Measurements from ENCODE around the gene PPP4R3B.
A peak's percentile ranks its signal among the peaks of the same experiment; 100 is the strongest.

Gene PPP4R3B

DNA sequence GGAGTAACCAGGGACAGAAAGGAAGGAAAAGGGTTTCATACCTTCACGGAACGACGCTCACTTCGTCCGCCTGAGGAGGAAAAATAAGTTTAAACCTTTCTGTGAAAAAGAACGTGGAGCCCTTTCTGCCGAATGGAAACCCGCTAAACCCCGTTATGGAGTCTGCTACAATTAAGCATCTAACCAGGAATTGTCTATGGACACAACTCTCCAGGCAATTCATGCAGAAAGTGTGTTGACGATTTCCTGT lies 528 bp upstream of the PPP4R3B start:
- POLR2A ChIA-PET, result interaction anchor here (1.0 to 3.0 kb wide), 6 partner anchors 9 to 568 kb away, joined by 3 to 28 read pairs (median 4); partner anchors contain the start of genes CFAP36, CLHC1, RPS27A and RTN4

DNA sequence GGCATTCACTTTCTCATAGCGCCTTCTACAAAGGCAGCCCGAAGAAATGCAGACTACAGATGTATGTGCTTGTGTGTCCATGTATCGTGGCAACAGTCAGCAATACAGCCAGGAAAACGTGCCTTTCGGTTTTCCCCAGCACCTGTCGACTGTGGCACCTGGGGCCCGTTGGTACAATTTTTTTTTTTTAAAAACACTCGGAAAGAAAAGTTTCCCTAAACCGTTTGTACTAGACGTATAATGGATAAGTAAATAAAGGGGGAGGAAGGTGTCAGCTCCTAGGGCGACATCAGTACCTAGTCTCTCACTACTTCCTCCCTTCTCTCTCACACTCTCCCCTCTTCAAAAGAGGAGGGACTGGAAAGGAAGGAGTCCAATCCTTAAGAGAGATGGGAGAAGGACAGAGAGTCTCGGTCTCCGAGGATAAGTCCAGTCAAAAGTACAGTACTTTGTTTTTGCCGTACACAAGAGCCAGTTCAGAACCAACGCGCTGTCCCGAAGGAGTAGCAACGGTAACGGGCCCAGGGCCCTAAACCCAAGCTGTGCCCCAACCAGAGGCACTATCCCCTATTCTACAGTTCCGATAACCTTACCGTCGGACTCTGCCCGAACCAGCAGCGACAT lies 759 bp downstream of the PPP4R3B start:
- Histone ChIP-seq H3K36me3 (ENCODE audit: control insufficient read depth in 2 of 2, insufficient read depth in 1 of 2, low read length in 2 of 2) (peaks cover 26 to 27% of the 10 kb centered on the region in 2 experiments), H3K9me3 (ENCODE audit: control insufficient read depth, insufficient read depth, low read depth, low read length) (no peaks in the 10 kb centered on the region), H3K4me3 (ENCODE audit: low read depth, low read length) (peak overlapping the region; percentile 90), H3K27ac (ENCODE audit: extremely low read depth, low read depth, low read length) (peak overlapping the region; percentile 96), H3K4me1 (ENCODE audit: control insufficient read depth, insufficient read depth, low read length) (peaks cover 2% of the 10 kb centered on the region; the same call in 1 of the 2 replicates)
- POLR2A ChIA-PET, result interaction anchor here (3.0 kb wide), 1 partner anchor 97 kb away, joined by 28 read pairs; the partner anchor contains the start of gene CFAP36
- TF ChIP-seq ZNF23 (tag by site-specific recombination; IDR thresholded peaks at IDR 0.05; ENCODE audit: borderline replicate concordance) (no peak), TRIM28 (IDR thresholded peaks at IDR 0.05; ENCODE audit: borderline replicate concordance, low read length) (0 out of 2 replicates have a peak, but pooled peaks have one; percentile 6), ZBTB48 (tag by site-specific recombination; IDR thresholded peaks at IDR 0.05) (no peak; the same call in 1 of the 2 replicates), PRDM1 (tag by site-specific recombination; IDR thresholded peaks at IDR 0.05) (peak; percentile 61; the same call in 1 of the 2 replicates), ZNF660 (tag by site-specific recombination; IDR thresholded peaks at IDR 0.05) (0 out of 2 replicates have a peak, but pooled peaks have one; percentile 16), KLF1 (tag by site-specific recombination; IDR thresholded peaks at IDR 0.05) (no peak)
- CTCF ChIA-PET, result no interaction called here

More for the DNA sequence above, 528 bp upstream of the PPP4R3B start:
- Histone ChIP-seq H3K4me1 (ENCODE audit: control insufficient read depth, insufficient read depth, low read length) (peaks cover 2% of the 10 kb centered on the region; the same call in 1 of the 2 replicates), H3K9me3 (ENCODE audit: control insufficient read depth, insufficient read depth, low read depth, low read length) (no peaks in the 10 kb centered on the region), H3K36me3 (ENCODE audit: control insufficient read depth in 2 of 2, insufficient read depth in 1 of 2, low read length in 2 of 2) (peaks cover 14 to 17% of the 10 kb centered on the region in 2 experiments), H3K27ac (ENCODE audit: extremely low read depth, low read depth, low read length) (peak overlapping the region; percentile 47), H3K4me3 (ENCODE audit: low read depth, low read length) (peak overlapping the region; percentile 86)
- CTCF ChIA-PET, result interaction anchor here (0.7 kb wide), 1 partner anchor 417 kb away, joined by 3 read pairs; no protein-coding TSS in a partner anchor
- TF ChIP-seq ZNF658 (tag by site-specific recombination; IDR thresholded peaks at IDR 0.05) (no peak), ZNF785 (tag by site-specific recombination; IDR thresholded peaks at IDR 0.05) (no peak), ZBTB20 (tag by site-specific recombination; IDR thresholded peaks at IDR 0.05) (no peak), ZNF530 (tag by site-specific recombination; IDR thresholded peaks at IDR 0.05; ENCODE audit: low read depth) (no peak)
- TF ChIP-seq, protein P1, sequence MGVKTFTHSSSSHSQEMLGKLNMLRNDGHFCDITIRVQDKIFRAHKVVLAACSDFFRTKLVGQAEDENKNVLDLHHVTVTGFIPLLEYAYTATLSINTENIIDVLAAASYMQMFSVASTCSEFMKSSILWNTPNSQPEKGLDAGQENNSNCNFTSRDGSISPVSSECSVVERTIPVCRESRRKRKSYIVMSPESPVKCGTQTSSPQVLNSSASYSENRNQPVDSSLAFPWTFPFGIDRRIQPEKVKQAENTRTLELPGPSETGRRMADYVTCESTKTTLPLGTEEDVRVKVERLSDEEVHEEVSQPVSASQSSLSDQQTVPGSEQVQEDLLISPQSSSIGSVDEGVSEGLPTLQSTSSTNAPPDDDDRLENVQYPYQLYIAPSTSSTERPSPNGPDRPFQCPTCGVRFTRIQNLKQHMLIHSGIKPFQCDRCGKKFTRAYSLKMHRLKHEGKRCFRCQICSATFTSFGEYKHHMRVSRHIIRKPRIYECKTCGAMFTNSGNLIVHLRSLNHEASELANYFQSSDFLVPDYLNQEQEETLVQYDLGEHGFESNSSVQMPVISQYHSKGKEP (tag by site-specific recombination; IDR thresholded peaks at IDR 0.05), result no peak

DNA sequence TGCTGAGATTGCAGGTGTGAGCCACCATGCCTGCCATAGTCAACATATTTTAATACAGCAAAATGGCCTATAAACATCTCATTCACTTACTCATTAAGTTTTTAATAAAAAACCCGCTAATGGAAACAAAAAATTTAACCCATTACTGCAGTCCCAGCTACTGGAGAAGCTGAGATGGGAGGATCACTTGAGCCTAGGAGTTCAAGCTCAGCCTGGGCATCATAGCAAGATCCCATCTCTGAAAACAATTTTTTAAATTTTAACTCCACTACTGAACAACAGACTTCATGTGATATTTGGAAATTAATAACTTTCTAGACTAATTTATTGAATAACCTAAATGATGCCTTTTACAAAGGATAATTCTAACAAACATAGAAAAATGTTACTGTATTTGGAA lies 5.4 kb downstream of the PPP4R3B start:
- ChIA-PET POLR2A (no interaction called here), CTCF (interaction anchor here (0.6 kb wide), 1 partner anchor 8 kb away, joined by 3 read pairs; no protein-coding TSS in a partner anchor)
- Histone ChIP-seq H3K4me1 (ENCODE audit: control insufficient read depth, insufficient read depth, low read length) (peaks cover 2% of the 10 kb centered on the region; the same call in 1 of the 2 replicates), H3K36me3 (ENCODE audit: control insufficient read depth in 2 of 2, insufficient read depth in 1 of 2, low read length in 2 of 2) (peaks cover 28 to 32% of the 10 kb centered on the region in 2 experiments), H3K4me3 (ENCODE audit: low read depth, low read length) (no peak overlapping the region), H3K27ac (ENCODE audit: extremely low read depth, low read depth, low read length) (no peak overlapping the region), H3K9me3 (ENCODE audit: control insufficient read depth, insufficient read depth, low read depth, low read length) (no peaks in the 10 kb centered on the region)
- TF ChIP-seq SCRT1 (tag by site-specific recombination; IDR thresholded peaks at IDR 0.05; ENCODE audit: borderline replicate concordance), result no peak
- TF ChIP-seq, protein P2, sequence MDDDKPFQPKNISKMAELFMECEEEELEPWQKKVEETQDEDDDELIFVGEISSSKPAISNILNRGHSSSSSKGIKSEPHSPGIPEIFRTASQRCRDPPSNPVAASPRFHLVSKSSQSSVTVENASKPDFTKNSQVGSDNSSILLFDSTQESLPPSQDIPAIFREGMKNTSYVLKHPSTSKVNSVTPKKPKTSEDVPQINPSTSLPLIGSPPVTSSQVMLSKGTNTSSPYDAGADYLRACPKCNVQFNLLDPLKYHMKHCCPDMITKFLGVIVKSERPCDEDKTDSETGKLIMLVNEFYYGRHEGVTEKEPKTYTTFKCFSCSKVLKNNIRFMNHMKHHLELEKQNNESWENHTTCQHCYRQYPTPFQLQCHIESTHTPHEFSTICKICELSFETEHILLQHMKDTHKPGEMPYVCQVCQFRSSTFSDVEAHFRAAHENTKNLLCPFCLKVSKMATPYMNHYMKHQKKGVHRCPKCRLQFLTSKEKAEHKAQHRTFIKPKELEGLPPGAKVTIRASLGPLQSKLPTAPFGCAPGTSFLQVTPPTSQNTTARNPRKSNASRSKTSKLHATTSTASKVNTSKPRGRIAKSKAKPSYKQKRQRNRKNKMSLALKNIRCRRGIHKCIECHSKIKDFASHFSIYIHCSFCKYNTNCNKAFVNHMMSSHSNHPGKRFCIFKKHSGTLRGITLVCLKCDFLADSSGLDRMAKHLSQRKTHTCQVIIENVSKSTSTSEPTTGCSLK (tag by site-specific recombination; IDR thresholded peaks at IDR 0.05), result no peak
- TF ChIP-seq ZNF155 (tag by site-specific recombination; IDR thresholded peaks at IDR 0.05), result no peak
- no peak for TF ChIP-seq ZNF354C (tag by site-specific recombination; IDR thresholded peaks at IDR 0.05; ENCODE audit: borderline replicate concordance, low read depth)
